Inflammatory macrophage treated with lipopolysaccharide for 4 hours (primary cell): ENCODE results near the gene EZH2.

ENCODE experiments used
- DNase-seq: peaks from one replicate; pipeline ENCODE4 v3.0.0-alpha.2; 2020

Gene EZH2

DNA sequence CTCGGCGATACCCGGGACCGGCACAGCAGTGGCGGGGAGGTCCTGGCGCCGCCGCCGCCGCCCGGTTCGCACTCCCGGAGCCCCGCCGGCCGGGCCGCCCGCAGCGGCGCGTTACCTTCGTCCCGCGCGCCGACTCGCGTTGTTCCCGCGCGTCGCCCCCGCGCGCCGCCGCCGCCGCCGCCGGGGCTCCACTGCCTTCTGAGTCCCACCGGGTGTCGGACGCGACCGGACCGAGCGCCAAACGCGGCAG lies at the start of gene EZH2:
Gene EZH2, minus strand, starts transcription at position 243 of the 250 bp plus-strand sequence. CDS start 36,993 bp downstream, outside the sequence.
- DNase-seq: no peak

DNA sequence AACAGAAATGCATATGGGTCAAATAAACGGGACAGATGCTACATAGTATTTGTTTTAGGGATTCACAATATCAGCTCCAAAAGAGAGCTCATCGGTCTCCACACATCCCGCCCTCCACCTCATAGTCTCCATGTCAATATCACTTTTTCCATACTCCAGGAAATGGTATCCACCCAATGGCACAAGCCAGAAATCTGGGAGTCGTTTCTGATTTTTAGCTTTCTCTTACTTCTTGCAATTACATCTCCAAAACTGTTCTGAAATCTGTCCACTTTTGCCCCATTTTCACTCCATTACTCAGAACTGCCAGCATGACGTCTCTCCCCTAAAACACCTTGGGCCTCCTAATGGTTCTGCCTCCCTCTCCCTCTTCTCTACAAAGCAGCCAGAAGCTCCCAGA lies 47.4 kb upstream of the EZH2 start:
- no peak for DNase-seq

DNA sequence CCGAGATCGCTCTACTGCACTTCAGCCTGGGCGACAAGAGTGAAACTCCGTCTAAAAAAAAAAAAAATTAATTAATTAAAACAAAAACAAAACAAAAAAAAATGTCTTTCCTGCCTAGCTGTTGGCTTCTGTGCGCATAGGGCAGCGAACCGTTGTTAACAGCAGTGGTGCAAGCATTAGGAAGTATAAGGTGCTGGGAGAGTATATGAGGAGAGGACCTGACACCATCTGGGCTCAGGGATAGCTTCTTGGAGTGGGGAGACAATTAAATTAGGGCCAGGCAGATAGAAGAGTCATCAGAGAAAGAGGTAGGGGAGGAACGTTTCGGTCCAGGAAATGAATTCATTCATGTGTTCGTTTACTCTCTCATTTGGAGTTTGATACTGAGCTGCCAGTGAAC lies 46.2 kb upstream of the EZH2 start:
- DNase-seq: no peak

DNA sequence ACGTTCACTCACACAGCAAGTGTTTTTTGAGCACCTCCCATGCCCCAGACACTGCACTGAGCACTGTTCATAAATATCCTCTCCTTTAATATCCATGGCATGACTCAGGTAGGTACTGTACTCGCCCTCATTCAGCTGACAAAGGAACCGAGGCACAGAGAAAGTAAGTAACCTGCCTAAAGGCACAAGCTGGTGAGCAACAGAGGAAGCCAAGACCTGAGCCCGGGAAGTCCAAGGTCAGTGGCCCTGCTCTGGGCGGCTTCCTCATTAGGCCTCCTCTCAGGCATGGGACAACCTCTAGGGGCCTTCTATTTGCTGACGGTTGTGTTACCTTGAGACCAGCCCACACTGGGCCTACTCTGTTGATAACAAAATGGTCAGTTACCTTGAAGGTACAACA lies 45.1 kb upstream of the EZH2 start:
- no peak for DNase-seq

- no peak for DNase-seq
These were observed 43.3 kb upstream of the EZH2 start for GRCh38 chr7:148927123-148928045.

GRCh38 chr7:148925836-148926235 lies 41.7 kb upstream of the EZH2 start:
- no peak for DNase-seq

GRCh38 chr7:148924011-148924410 lies 39.9 kb upstream of the EZH2 start:
- DNase-seq: no peak

DNA sequence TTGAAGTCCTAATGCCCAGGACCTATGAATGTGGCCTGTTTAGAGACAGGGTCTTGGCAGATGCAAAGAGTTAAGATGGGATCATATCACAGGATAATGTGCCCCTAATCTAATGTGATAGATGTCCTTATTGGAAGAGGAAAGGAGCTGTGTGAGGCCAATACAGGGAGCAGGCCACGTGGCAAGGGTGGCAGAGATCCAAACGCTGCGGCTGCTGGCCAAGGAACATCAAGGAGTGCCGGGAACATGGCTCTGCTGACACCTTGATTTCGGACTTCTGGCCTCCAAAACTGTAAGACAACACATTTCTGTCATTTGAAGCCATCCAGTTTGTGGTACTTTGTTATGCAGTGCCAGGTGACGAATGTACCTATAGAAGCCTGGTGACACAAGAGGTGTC lies 37.7 kb upstream of the EZH2 start:
- DNase-seq: no peak

- no peak for DNase-seq
These were observed 37.1 kb upstream of the EZH2 start for GRCh38 chr7:148921189-148921588.

DNA sequence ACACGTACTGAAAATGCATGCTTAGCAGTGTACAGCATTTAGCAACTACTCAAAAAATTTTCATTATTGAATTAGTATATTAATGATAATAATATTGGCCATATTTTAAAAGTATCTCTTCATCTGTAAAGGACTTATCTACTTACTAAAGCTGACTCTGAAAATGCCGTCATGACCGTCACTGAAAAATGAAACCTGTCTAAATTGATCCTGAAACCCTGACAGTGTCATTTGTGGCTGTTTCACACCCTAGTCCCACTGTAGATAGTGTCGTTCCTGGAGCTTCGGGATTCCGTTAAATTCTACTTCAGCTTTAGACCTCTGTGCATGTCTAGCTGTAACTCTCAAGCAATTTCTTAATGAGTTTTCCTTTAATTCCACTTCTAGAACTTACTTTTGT lies 35.8 kb upstream of the EZH2 start:
- no peak for DNase-seq

GRCh38 chr7:148918058-148918596 lies 34.0 kb upstream of the EZH2 start:
- DNase-seq: no peak

- no peak for DNase-seq
These were observed 32.1 kb upstream of the EZH2 start for GRCh38 chr7:148916186-148916585.

DNA sequence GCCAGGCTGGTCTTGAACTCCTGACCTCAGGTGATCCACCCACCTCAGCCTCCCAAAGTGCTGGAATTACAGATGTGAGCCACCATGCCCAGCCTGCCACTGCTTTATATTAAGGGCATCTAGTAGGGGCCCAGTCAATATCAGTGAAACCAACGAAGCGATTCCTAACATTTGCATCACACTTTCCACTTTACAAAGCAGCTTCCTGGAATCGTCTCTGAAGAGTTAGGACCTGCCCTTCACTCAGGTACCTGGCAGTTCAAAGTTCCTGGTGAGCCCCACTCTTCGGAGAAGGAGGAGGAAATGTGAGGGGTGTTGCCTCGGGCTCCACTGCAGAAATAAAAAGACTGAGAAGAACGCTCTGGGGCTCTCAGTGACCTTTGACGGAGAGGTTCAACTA lies 31.1 kb upstream of the EZH2 start:
- no peak for DNase-seq

- peak; percentile 36 for DNase-seq
These were observed 30.2 kb upstream of the EZH2 start for GRCh38 chr7:148914208-148914777.

GRCh38 chr7:148912758-148913541 lies 28.9 kb upstream of the EZH2 start:
- DNase-seq: no peak

DNA sequence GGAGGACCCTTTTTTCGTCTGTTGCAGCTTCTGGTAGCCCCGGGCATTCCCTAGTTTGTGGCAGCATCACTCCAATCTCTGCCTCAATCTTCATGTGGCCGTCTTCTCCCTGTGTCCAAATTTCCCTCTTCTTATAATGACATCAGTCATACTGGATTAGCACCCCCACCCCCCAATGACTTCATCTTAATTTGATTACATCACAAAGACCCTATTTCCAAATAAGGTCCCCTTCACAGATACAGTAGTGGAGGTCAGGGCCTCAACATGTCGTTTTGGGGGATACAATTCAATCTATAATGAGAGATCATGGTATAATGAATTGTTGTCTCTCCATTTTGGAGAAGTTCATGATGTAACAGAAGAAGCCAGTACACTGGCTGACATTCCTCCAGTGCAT lies 28.1 kb upstream of the EZH2 start:
- DNase-seq: no peak

- DNase-seq: no peak
These were observed 27.5 kb upstream of the EZH2 start for GRCh38 chr7:148911626-148912025.

DNA sequence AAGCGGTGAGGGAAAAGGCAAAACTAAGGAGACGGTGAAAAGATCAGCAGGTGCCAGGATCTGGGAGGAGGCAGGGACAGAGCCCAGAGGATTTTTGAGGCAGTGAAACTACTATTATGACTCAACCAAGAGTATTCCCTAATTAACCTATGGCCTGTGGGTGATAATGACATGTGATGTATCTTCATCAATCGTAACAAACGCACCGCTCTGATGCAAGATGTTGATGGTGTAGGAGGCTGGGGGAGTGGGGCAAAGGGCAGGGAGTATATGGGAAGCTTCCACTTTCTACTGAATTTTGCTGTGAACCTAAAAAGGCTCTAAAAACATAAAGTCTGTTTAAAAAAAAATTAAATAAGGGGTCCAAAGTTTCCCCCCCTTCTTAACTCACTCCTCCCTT lies 25.5 kb upstream of the EZH2 start:
- peak; percentile 72 for DNase-seq

- DNase-seq: no peak
These were observed 22.8 kb upstream of the EZH2 start for GRCh38 chr7:148906707-148907498.

GRCh38 chr7:148905093-148905666 lies 21.1 kb upstream of the EZH2 start:
- DNase-seq: no peak

- DNase-seq: peak; percentile 36
These were observed 19.4 kb upstream of the EZH2 start for GRCh38 chr7:148903504-148903903.

DNA sequence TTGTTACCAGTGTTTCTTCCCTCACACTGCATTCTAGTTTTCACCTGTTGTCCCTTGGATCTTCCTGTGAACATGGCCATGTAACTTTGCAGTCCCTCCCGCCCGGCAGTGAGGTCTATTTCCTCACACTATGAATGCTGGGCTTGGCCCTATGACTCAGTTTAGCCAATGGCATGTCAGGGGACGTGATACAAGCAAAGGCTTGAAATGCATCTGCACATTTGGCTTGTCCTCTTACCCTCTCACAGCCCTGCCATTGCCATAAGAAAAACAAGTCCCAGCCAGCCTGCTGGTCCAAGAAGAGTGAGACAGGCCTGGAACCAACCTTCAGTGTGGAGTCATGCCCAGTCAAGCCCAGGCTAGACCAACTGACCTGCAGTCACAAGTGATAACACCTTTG lies 17.1 kb upstream of the EZH2 start:
- DNase-seq: no peak
